ENCODE measurements around the gene MTCH1.
A peak's percentile ranks its signal among the peaks of the same experiment; 100 is the strongest.

Gene MTCH1, protein sequence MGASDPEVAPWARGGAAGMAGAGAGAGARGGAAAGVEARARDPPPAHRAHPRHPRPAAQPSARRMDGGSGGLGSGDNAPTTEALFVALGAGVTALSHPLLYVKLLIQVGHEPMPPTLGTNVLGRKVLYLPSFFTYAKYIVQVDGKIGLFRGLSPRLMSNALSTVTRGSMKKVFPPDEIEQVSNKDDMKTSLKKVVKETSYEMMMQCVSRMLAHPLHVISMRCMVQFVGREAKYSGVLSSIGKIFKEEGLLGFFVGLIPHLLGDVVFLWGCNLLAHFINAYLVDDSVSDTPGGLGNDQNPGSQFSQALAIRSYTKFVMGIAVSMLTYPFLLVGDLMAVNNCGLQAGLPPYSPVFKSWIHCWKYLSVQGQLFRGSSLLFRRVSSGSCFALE

GRCh38 chr6:36985808-36986703 is at the start of gene MTCH1:
MTCH1 (minus strand) TSS chr6:36986196; CDS start chr6:36986173, 23 bp downstream.
- DNase-seq (ENCODE audit: low read depth) = peak; percentile 57

GRCh38 chr6:37033819-37034795 is 48.1 kb upstream of the MTCH1 start:
- no peak for DNase-seq (ENCODE audit: low read depth)

GRCh38 chr6:37033255-37033654 is 47.3 kb upstream of the MTCH1 start:
- no peak for DNase-seq (ENCODE audit: low read depth)

DNA sequence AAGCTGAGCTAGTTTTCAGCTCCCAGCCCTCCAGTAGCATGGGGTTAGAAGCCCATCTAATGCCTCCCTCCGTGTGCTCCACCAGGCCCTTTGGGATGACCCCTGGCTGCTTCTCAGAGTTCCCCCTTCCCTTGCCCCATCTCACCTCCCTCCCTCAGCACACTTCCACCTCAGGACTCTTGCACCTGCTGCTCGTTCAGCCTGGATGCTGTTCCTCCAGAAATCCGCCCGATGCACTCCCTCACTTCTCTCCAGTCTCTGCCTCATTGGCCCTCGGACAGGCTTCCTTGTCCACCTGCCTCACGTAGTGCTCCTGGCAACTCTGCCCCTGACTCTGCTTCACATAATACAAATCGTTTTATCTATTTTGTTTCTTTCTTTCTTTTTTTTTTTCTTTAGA is 46.2 kb upstream of the MTCH1 start:
- no peak for DNase-seq (ENCODE audit: low read depth)

DNA sequence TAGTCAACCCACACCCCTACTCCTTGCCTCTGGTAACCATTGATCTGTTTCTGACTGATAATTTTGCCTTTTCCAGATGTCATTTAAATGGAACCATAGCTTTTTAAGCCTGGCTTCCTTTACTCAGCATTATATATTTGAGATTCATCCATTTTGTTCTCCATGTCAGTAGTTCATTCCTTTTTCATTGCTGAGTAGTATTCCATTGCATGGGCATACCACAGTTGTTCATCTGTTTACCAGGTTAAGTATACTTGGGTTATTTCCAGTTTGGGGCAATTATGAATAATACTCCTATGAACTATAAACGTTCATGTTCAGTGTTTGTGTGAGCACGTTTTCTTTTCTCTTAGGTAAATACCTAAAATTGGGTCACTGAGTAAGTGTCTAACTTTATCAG is 44.6 kb upstream of the MTCH1 start:
- DNase-seq (ENCODE audit: low read depth) = no peak

- peak; percentile 34 for DNase-seq (ENCODE audit: low read depth)
Measured at GRCh38 chr6:37029249-37029971, 43.4 kb upstream of the MTCH1 start.

GRCh38 chr6:37027811-37028469 is 41.9 kb upstream of the MTCH1 start:
- DNase-seq (ENCODE audit: low read depth) = no peak

- no peak for DNase-seq (ENCODE audit: low read depth)
Measured at GRCh38 chr6:37027036-37027720, 41.2 kb upstream of the MTCH1 start.

GRCh38 chr6:37025621-37026466 is 39.8 kb upstream of the MTCH1 start:
- no peak for DNase-seq (ENCODE audit: low read depth)

- no peak for DNase-seq (ENCODE audit: low read depth)
Measured at GRCh38 chr6:37024656-37025337, 38.8 kb upstream of the MTCH1 start.

- DNase-seq (ENCODE audit: low read depth) = no peak
Measured at GRCh38 chr6:37022135-37022863, 36.3 kb upstream of the MTCH1 start.

DNA sequence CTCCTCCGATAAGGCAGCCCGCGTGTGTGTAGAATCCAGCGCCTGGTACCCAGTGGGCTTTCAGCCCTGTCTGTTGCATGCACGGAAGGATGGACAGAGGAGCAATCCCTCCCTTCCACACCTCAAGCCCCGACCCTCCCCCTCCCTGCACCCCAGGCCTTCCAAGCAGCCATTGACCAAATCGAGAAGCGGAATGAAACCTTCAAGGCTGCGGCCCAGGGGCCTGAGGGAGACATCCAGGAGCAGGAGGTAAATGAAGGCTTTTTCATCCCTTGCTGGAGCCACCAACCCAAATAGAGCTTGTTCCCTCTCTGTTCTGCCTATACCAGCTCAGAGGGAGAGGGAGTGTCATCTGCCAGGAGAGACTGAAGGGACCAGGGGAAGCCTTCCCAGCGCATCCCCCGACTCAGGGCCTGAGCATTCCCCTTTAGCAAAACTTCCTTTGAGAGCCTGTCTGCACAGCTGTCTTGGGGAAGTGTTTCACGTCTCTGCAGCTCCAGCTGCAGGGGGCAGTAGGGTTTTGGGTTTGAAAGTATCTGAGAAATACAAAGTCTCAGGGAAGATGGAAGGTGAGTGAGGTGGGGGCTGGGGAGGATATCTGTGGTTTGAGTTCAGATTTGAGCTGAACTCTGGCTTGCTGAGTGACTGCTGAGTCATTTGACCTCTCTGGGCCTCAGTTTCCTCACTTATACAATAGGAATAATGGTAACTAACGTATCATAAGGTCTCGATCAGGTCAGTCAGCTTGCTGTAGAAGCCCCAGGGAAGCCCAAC is 35.5 kb upstream of the MTCH1 start:
- DNase-seq (ENCODE audit: low read depth) = no peak

- DNase-seq (ENCODE audit: low read depth) = no peak
Measured at GRCh38 chr6:37020812-37021211, 34.8 kb upstream of the MTCH1 start.

DNA sequence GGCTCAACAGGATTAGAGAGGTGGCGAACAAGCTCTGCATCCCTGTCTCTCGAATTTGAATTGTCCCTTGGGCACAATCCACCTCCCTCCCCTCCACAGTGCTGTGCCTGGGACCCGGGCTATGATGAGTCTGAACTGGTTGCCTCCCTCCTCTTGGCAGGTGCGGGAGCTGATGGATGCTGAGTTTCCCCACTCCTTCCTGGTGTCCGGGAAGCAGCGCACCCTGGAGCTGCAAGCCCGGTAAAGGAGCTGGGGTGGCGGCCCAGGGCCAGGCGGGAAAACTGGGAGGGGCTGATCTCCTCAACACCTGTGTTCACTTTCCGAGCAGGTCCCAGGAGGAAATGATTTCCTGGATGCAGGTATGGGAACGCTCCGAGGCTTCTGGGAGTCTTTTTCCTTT is 34.4 kb upstream of the MTCH1 start:
- no peak for DNase-seq (ENCODE audit: low read depth)

DNA sequence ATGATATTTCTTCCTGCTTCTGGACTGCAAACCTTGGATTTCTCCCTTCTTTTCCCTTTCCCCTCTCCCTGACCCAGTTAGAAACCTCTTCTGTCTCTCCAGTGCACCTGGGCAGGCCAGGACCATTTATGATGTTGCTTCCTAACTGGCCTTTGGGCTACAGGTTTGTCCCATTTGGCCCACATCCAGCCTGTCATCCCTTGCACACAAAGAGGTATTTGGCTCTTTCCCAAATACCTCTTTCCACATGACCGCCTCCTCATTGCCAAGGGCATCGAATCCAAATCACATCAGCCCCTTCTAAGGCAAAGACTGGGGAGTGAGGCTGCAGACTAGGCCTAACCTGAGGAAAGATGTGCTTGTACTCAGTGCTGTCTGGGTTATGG is 33.1 kb upstream of the MTCH1 start:
- DNase-seq (ENCODE audit: low read depth) = no peak

DNA sequence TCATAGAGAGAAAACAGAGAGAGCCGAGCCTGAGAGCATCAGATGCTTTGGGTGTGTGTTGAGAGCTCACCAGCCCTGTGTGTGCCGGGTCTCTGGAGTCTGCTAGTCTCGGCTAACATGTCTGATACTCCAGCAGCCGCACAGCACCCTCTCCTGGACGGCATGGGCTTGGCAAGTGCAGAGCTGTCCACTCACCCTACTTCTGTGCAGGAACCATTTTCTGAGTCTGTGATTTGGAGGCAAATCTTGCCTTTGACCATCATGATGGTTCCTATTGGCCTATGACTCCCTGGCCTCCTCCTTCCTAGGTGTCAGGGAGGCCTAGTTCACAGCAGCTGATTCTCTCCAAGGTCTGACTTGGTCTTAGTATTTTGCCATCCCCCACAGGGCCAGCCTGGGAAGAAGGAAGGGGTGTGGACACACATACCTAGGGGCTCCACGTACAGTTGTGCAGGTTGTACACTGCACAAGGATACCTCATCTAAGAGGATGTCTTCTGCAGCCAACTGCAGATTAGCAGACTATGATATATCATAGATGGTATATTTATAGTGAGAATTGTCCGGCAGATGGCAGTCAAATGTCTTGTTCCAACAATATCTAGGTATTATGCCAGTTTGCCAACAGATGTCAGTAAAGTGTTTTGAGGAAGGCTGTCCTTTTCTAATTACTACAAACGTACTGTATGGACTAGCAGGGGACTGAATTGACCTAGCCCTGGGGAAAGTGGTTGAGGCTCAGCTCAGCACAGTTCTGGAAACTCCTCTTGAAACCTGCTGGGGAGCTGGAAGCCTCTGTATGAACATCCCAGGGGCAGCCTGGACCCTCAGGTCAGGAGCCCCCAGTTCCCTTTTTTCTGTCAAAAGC is 32.4 kb upstream of the MTCH1 start:
- peak; percentile 39 for DNase-seq (ENCODE audit: low read depth)

Data from GM04503 (cell line).